ENCODE results near the gene CMTM5.

GRCh38 chr14:23344481-23344880 is 32.4 kb upstream of the CMTM5 start:
- TF ChIP-seq CTCF (IDR thresholded peaks at IDR 0.05; ENCODE audit: low read depth, low read length) (no peak), EZH2phosphoT487 (IDR thresholded peaks at IDR 0.05; ENCODE audit: low read depth) (no peak)

All from OCI-LY3 (cell line).